HG03354 (cell line): ENCODE measurements around the gene ZNF672.
A peak's percentile ranks its signal among the peaks of the same experiment; 100 is the strongest.
"Not testable (repeated sequence)": the region's sequence is repeated elsewhere in the genome, so short reads cannot be mapped to it uniquely, and the experiment has no call there.

ENCODE experiments used
- ATAC-seq: cut with Tn5 transposase; IDR thresholded peaks from one replicate; pipeline ENCODE4 v1.9.1; 2021; ENCODE audit warnings: mild to moderate bottlenecking; ENCODE audit not compliant: unreplicated experiment, poor library complexity, severe bottlenecking

Gene ZNF672

GRCh38 chr1:248825909-248826760, 11.9 kb upstream of the ZNF672 start, which contains the start of gene SH3BP5L:
Gene SH3BP5L (minus strand): TSS chr1:248825915. CDS start chr1:248824935, 980 bp downstream.
- ATAC-seq: peak; percentile 94

DNA sequence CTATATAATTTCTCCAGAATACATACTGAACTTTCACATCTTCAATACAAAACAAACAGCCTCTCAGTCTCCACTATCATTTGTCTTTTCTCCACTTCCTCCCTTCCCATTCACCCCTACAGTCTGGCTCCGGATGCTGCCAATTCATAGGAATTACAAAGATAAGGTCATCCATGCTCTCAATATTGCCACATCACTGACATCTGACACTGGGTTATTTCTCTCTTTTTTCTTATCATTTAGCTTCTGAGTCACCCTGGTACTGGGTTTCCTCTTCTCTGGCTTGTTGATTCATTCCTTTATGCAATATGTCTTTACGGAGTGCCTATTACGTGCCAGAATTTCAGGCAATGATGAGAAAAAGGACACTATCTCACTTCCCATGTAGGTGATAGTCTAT, 9.2 kb upstream of the ZNF672 start:
- no peak for ATAC-seq

DNA sequence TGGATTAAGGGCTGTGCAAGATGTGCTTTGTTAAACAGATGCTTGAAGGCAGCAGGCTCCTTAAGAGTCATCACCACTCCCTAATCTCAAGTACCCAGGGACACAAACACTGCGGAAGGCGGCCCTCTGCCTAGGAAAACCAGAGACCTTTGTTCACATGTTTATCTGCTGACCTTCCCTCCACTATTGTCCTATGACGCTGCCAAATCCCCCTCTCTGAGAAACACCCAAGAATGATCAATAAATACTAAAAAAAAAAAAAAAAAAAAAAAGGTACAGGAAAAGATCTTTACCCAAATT, 7.4 kb upstream of the ZNF672 start:
- ATAC-seq: not testable (repeated sequence)

DNA sequence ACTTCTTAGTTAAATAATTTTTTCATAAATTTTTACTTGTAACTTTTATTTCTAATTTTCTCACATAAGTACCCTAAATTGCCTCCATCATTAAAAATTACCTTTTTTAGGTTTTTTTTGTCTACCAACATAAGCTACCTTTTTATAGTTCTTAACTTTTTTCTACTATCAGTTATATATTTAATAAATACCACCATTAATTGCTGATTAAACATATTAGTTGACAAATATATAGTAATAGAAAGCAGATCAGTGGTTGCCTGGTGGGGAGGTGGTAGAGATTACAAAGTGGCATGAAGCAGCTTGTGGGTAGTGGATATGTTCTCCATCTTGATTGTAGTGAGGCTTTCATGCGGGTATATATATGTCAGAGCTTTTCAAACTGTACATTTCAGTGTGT, 6.2 kb upstream of the ZNF672 start:
- no peak for ATAC-seq

DNA sequence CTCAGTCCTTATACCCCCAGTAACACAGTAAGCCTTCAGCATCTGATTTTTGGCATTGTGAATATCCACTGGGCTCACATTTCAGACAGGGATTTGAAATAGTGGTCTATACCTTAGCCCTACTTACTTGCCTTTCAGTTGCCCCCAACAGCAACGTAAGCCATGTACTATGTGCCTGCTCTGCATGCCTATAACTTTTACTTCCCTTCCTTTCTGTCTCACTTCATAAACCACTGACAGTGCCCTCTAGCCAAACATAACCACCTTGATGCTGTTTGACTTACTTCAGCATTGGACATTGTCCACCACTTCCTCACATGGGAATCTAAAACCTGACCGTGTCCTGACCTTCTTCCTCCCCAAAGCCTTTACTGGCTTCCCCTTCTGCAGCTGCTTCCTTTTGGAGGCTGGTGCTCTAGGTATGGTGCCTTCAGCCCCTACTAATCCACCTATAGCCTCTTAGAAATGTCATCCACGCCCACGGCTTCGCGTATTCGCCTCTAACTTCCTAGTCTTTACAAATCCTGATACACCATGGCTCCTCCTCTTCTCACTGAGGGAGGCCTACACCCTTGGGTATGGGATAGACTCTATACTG, 3.6 kb upstream of the ZNF672 start:
- no peak for ATAC-seq

GRCh38 chr1:248837045-248837780, 811 bp upstream of the ZNF672 start:
- ATAC-seq: no peak

DNA sequence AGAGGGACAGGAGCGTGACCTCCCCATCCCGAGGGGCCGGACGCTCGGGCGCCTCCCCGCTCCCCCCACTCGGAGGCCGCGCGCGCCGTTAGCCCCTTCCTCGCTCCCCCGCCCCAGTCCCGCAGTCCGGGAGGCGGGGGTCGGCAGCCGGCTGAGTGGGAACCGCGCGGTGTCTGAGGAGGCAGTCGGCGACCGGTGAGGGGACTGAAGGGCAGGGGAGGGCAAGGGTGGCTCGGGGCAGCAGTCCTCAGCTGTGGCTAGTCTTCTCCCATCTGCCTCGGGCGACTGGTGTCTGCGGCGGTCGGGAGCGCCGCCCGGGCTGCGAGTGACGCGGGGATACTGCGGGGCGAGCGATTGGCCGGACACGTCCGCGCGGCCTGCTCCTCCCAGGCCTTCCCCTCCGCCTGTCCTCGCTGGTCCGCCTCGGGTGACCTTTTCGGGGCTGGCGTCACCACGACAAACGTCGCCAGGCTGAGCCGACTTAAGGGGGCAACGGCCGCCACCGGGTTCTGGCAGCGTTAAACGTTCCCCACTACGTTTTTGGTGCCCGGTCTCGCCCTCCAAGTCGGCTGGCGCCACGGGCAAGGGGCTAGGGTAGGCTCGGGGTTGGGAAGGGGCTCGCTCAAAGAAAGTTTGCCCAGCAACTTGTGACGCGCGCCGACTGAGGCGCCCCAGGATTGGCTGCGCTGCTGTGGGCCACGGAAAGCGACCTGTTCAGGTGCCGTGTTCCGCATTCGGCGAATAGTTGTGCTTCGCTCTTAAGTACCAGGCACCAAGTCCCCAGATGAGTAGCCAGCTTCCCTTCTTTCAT, 538 bp downstream of the ZNF672 start:
- ATAC-seq: peak; percentile 73

- ATAC-seq: no peak
Measured at GRCh38 chr1:248839168-248839555, 1.1 kb downstream of the ZNF672 start.

- ATAC-seq: no peak
Measured at GRCh38 chr1:248840946-248841345, 2.9 kb downstream of the ZNF672 start.

DNA sequence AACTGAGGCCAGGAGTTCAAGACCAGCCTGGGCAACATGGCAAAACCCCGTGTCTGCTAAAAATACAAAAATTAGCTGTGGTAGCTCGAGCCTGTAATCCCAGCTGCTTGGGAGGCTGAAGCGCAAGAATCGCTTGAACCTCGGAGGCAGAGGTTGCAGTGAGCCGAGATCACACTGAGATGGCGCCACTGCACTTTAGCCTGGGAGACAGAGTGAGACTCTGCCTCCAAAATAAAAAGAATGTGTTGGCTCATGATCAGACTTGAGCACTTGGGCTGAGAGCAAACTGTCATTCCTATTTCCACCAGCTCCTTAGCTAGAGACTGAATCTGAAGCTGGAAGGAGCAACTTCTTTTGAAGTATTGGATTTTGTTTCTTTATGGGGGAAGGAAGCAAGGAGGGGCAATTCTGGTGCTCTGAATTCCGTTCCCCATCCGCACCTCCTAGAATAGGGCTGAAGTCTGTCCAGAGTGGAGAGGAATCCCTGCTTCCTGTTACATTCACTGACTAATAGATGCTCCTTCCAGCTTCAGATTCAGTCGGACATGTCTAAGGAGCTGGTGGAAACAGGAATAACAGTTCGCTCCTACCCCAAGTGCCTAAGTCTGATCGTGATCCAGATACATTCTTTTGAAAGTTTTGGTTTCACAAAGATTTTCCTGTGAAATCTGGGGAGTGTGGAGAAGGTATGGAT, 3.8 kb downstream of the ZNF672 start:
- ATAC-seq: no peak

DNA sequence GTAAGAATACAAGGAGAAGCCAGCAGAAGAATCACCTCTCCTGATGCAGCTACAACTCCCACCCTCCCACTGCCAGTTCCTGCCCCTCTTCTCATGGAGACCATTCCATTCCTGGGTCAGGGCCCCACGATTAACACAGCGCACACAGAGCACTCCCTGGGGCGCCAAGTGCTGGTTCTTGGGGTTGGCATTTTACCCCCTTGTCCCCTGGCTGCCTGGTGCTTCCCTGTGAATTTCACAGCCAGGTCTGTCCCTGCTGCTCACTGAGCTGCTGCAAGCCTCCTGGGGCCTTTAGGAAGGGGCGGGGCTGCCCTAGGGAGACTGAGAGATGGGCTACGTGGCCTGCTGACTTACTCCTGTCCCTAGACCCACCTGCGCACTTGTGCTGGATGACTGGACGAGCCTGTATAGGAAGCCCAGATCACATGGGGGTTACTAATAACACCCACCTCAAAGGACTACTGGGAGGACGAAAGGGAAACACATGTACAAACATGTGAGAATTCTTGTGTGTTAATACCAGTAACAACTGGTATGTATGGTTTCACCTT, 4.8 kb downstream of the ZNF672 start:
- ATAC-seq: no peak

- no peak for ATAC-seq
Measured at GRCh38 chr1:248843687-248844086, 5.7 kb downstream of the ZNF672 start.

DNA sequence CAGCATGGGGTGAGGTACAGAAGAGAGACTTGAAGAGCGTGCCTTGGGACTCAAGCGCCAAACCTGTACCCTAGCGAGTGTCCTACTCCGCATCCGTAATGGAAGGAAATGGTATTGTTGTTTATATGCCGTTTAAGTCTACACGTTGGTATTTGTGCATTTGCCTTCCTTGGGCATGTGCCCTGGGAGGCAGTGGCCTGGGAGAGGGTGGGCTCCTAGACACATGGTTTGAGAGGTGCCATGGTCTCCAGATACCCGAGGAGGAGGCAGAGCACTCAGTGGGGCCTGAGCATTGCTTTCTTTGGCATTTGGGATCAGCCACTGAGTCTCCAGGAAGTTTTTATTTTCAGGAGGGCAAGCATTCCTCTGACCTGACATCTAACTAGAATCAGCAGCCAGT, 6.5 kb downstream of the ZNF672 start:
- ATAC-seq: no peak

- no peak for ATAC-seq
Measured at GRCh38 chr1:248847181-248847955, 9.3 kb downstream of the ZNF672 start.

DNA sequence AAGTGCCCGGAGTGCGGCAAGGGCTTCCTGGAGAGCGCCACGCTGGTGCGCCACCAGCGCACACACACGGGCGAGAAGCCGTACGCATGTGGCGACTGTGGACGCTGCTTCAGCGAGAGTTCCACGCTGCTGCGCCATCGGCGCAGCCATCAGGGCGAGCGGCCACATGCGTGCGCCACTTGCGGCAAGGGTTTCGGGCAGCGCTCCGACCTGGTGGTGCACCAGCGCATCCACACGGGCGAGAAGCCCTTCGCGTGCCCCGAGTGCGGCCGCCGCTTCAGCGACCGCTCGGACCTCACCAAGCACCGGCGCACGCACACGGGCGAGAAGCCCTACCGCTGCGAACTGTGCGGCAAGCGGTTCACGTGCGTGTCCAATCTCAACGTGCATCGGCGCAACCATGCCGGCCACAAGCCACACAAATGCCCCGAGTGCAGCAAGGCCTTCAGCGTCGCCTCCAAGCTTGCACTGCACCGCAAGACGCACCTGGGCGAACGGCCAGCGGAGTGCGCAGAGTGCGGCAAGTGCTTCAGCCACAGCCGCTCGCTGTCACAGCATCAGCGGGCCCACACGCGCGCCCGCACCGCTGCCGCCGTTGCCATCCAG, 10.0 kb downstream of the ZNF672 start:
- no peak for ATAC-seq

DNA sequence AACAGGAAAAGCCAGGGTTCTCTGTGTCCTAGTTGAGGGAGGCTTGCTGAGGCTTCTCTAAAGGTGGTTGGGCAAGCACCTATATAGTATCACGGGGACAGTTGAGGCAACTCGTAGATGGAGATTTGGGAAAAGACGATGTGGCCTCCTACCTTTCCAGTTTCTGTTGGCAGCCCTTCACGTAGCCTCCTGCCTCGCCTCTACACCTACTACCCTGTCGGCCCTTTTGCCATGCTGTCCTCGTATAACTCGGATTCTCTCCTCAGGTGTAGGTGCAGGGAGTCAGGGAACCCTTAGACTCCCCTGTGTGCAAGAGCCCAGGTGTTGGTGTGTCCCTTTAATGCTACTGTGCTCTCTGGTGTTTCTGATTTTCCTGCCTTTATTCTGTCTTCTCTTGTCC, 10.6 kb downstream of the ZNF672 start:
- ATAC-seq: no peak

- no peak for ATAC-seq
Measured at GRCh38 chr1:248849152-248849551, 11.1 kb downstream of the ZNF672 start.

GRCh38 chr1:248849637-248850036, 11.6 kb downstream of the ZNF672 start:
- ATAC-seq: no peak
